SK-N-DZ (cell line): ENCODE measurements around the gene DCDC2C.
"Not testable (repeated sequence)": the region's sequence is repeated elsewhere in the genome, so short reads cannot be mapped to it uniquely, and the experiment has no call there.

Source experiments
- DNase-seq: peaks from one replicate; pipeline ENCODE4 v3.0.0-alpha.2; 2015; ENCODE audit warnings: low spot score

Gene DCDC2C

GRCh38 chr2:3771576-3771975 lies 68.2 kb downstream of the DCDC2C start:
- no peak for DNase-seq

- DNase-seq = no peak
Measured at GRCh38 chr2:3774336-3774735, 71.0 kb downstream of the DCDC2C start.

- no peak for DNase-seq
Measured at GRCh38 chr2:3776311-3776710, 72.9 kb downstream of the DCDC2C start.

- DNase-seq = no peak
Measured at GRCh38 chr2:3777966-3778365, 74.6 kb downstream of the DCDC2C start.

GRCh38 chr2:3778851-3779495 lies 75.6 kb downstream of the DCDC2C start:
- DNase-seq = no peak

GRCh38 chr2:3779496-3780049 lies 76.2 kb downstream of the DCDC2C start:
- DNase-seq = no peak

GRCh38 chr2:3780477-3781402 lies 77.4 kb downstream of the DCDC2C start:
- peak; percentile 55 for DNase-seq

- no peak for DNase-seq
Measured at GRCh38 chr2:3784731-3785130, 81.4 kb downstream of the DCDC2C start.

- no peak for DNase-seq
Measured at GRCh38 chr2:3785220-3785889, 82.0 kb downstream of the DCDC2C start.

- no peak for DNase-seq
Measured at GRCh38 chr2:3785890-3786273, 82.5 kb downstream of the DCDC2C start.

- no peak for DNase-seq
Measured at GRCh38 chr2:3787768-3788167, 84.4 kb downstream of the DCDC2C start.

GRCh38 chr2:3789256-3789655 lies 85.9 kb downstream of the DCDC2C start:
- DNase-seq = no peak

- DNase-seq = no peak
Measured at GRCh38 chr2:3793249-3793648, 89.9 kb downstream of the DCDC2C start.

GRCh38 chr2:3801506-3801905 lies 98.1 kb downstream of the DCDC2C start:
- DNase-seq = no peak

- peak; percentile 29 for DNase-seq
Measured at GRCh38 chr2:3805201-3805939, 102.0 kb downstream of the DCDC2C start.

GRCh38 chr2:3806168-3806567 lies 102.8 kb downstream of the DCDC2C start:
- no peak for DNase-seq

- no peak for DNase-seq
Measured at GRCh38 chr2:3806730-3807129, 103.4 kb downstream of the DCDC2C start.

GRCh38 chr2:3807853-3808252 lies 104.5 kb downstream of the DCDC2C start:
- no peak for DNase-seq

- DNase-seq = no peak
Measured at GRCh38 chr2:3814706-3815245, 111.4 kb downstream of the DCDC2C start.

GRCh38 chr2:3817144-3817543 lies 113.8 kb downstream of the DCDC2C start:
- DNase-seq = not testable (repeated sequence)

GRCh38 chr2:3823748-3824147 lies 120.4 kb downstream of the DCDC2C start:
- no peak for DNase-seq
